Measurements from ENCODE around the gene HPS4. TPM values are rescaled to one million over a fixed set of nuclear protein-coding genes. Genes with fewer than 3 reads are reported as not detected.

Gene HPS4
- total RNA-seq, 1 experiment from 2014 or later, result 26.2 TPM

DNA sequence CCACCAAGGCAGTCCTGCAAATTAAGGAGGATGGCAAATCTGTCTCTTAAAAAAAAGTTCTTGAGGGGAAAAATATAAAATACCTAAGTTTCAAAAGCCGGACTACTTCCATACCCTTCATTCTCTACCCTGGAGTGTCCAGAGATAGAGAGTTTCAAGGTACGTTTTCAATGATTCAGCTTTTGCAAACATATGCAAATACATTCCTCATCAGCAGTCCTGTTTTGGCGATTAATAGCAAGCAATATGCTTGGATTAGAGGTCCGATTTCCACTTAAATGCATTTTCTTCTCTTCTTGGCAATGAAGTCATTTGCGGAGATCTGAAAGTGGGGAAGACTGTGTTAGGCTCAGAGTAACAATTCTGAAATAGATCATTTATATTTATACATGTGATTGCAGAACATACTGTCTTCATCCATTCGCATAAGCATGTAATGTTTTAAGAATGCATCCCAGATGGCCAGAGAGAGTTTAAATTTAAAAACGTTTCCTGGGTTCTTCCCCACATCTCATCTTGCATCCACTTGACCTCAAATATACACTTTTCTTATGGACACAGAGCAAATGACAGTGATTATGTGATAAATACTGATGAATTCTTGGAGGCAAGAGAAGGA is 42.5 kb upstream of the HPS4 start:
- ChIA-PET POLR2A (no interaction called here), CTCF (no interaction called here)
- BruUV-seq (replicated peaks), result no TSS peak
- TF ChIP-seq, protein P1, sequence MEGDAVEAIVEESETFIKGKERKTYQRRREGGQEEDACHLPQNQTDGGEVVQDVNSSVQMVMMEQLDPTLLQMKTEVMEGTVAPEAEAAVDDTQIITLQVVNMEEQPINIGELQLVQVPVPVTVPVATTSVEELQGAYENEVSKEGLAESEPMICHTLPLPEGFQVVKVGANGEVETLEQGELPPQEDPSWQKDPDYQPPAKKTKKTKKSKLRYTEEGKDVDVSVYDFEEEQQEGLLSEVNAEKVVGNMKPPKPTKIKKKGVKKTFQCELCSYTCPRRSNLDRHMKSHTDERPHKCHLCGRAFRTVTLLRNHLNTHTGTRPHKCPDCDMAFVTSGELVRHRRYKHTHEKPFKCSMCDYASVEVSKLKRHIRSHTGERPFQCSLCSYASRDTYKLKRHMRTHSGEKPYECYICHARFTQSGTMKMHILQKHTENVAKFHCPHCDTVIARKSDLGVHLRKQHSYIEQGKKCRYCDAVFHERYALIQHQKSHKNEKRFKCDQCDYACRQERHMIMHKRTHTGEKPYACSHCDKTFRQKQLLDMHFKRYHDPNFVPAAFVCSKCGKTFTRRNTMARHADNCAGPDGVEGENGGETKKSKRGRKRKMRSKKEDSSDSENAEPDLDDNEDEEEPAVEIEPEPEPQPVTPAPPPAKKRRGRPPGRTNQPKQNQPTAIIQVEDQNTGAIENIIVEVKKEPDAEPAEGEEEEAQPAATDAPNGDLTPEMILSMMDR (IDR thresholded peaks at IDR 0.05), result no peak
- TF ChIP-seq SIN3A (IDR thresholded peaks at IDR 0.05; ENCODE audit: borderline replicate concordance, insufficient read depth, low read depth, low read length), result no peak
- no peak for TF ChIP-seq TCF7L2 (IDR thresholded peaks at IDR 0.05; ENCODE audit: low read depth, low read length)
- TF ChIP-seq REST (IDR thresholded peaks at IDR 0.05; ENCODE audit: insufficient read depth in 1 of 2, low read depth in 2 of 2, low read length in 1 of 2), result no peak
- TF ChIP-seq POLR2AphosphoS5 (IDR thresholded peaks at IDR 0.05; ENCODE audit: low read depth, low read length), result no peak
- H3K9me3 ChIP-seq (ENCODE audit: control insufficient read depth, insufficient read depth, low read depth, low read length), result no peaks in the 10 kb centered on the region
- in situ Hi-C loops (cut with HindIII; ENCODE audit: low pct_unique_long_range_greater_than_20kb, low sequenced_read_pairs), result no loop called here
- no peaks in the 10 kb centered on the region for H3K36me3 ChIP-seq (ENCODE audit: control insufficient read depth, insufficient read depth, low read length)
- intact Hi-C loops (cut with micrococcal nuclease; ENCODE audit: unreplicated experiment), result no loop called here
- DNase-seq (ENCODE audit: low read depth, low spot score), result no peak
- no peaks in the 10 kb centered on the region for H3K27me3 ChIP-seq (ENCODE audit: control insufficient read depth, insufficient read depth, low read length)
- H3K4me3 ChIP-seq (ENCODE audit: low read depth in 2 of 2, low read length in 2 of 2), result no peak overlapping the region
- H3K27ac ChIP-seq (ENCODE audit: low read length), result no peak overlapping the region
- ATAC-seq, result no peak
- H3K4me1 ChIP-seq (ENCODE audit: control insufficient read depth, insufficient read depth, low read length), result no peaks in the 10 kb centered on the region

- H3K27ac ChIP-seq (ENCODE audit: low read length), result no peak overlapping the region
- no peaks in the 10 kb centered on the region for H3K9me3 ChIP-seq (ENCODE audit: control insufficient read depth, insufficient read depth, low read depth, low read length)
- H3K36me3 ChIP-seq (ENCODE audit: control insufficient read depth, insufficient read depth, low read length), result no peaks in the 10 kb centered on the region
- in situ Hi-C loops (cut with HindIII; ENCODE audit: low pct_unique_long_range_greater_than_20kb, low sequenced_read_pairs), result no loop called here
- no peaks in the 10 kb centered on the region for H3K27me3 ChIP-seq (ENCODE audit: control insufficient read depth, insufficient read depth, low read length)
- ATAC-seq (no peak), DNase-seq (ENCODE audit: low read depth, low spot score) (no peak)
- intact Hi-C loops (cut with micrococcal nuclease; ENCODE audit: unreplicated experiment), result no loop called here
- POLR2A ChIA-PET, result no interaction called here
- H3K4me3 ChIP-seq (ENCODE audit: low read depth in 2 of 2, low read length in 2 of 2), result no peak overlapping the region
- TF ChIP-seq TCF7L2 (IDR thresholded peaks at IDR 0.05; ENCODE audit: low read depth, low read length) (no peak), SIN3A (IDR thresholded peaks at IDR 0.05; ENCODE audit: borderline replicate concordance, insufficient read depth, low read depth, low read length) (no peak), REST (IDR thresholded peaks at IDR 0.05; ENCODE audit: insufficient read depth in 1 of 2, low read depth in 2 of 2, low read length in 1 of 2) (no peak)
- TF ChIP-seq, protein P1 (IDR thresholded peaks at IDR 0.05), result no peak
- CTCF ChIA-PET, result no interaction called here
- no TSS peak for BruUV-seq (replicated peaks)
- no peaks in the 10 kb centered on the region for H3K4me1 ChIP-seq (ENCODE audit: control insufficient read depth, insufficient read depth, low read length)
Measured at GRCh38 chr22:26524870-26525269, 41.3 kb upstream of the HPS4 start.

Measured in Panc1 (cell line).